GM12801 (cell line): ENCODE results near the gene CCDC14.

Experiments used
- TF ChIP-seq, protein P1 (sequence below): IDR thresholded peaks from one replicate; pipeline ENCODE4 v1.5.1; 2011; ENCODE audit warnings: control low read depth; ENCODE audit not compliant: insufficient read length; ENCODE audit errors: extremely low read depth

The CCDC14 gene

DNA sequence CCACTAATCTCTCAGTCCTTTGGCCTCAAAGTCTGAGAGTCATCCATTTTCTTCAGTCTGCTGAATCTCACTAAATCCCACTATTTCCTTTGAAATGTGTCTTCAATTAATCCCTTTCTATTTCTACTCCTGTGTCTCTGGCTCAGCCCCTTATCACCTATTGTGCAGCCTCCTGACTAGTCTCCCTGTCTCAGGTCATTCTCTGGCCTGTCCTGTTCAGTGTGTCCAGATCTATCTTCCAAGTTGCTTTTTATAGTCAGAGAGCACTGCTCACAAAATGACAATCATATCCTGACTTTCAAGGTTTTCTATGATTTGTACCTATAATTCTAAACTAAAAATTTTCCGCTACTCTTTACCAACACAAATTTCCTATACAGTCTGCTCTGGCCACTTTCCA, 23.3 kb upstream of the CCDC14 start:
- TF ChIP-seq, protein P1, sequence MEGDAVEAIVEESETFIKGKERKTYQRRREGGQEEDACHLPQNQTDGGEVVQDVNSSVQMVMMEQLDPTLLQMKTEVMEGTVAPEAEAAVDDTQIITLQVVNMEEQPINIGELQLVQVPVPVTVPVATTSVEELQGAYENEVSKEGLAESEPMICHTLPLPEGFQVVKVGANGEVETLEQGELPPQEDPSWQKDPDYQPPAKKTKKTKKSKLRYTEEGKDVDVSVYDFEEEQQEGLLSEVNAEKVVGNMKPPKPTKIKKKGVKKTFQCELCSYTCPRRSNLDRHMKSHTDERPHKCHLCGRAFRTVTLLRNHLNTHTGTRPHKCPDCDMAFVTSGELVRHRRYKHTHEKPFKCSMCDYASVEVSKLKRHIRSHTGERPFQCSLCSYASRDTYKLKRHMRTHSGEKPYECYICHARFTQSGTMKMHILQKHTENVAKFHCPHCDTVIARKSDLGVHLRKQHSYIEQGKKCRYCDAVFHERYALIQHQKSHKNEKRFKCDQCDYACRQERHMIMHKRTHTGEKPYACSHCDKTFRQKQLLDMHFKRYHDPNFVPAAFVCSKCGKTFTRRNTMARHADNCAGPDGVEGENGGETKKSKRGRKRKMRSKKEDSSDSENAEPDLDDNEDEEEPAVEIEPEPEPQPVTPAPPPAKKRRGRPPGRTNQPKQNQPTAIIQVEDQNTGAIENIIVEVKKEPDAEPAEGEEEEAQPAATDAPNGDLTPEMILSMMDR, result no peak

GRCh38 chr3:123980539-123980938, 19.5 kb upstream of the CCDC14 start:
- TF ChIP-seq, protein P1, result no peak

DNA sequence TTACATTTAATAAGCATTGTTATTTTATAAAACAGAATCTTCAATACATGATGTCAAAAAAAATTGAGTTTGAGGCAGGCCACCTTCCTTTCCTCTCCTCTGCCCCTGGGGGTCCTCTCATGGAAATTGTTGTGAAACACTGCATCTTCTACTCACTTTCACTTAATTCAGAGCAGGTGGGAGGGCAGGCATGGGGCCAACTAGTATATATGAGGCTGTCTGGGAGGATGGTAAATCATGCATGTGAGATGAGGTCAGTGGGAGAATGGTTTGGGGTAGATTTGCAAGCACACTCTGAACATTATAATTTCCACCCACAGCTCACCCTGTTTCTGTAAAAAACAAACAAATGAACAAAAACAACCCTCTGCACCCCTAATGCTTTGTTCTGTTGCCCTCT, 10.4 kb upstream of the CCDC14 start:
- TF ChIP-seq, protein P1, result no peak

GRCh38 chr3:123961508-123961856, 453 bp upstream of the CCDC14 start:
- TF ChIP-seq, protein P1, result no peak

DNA sequence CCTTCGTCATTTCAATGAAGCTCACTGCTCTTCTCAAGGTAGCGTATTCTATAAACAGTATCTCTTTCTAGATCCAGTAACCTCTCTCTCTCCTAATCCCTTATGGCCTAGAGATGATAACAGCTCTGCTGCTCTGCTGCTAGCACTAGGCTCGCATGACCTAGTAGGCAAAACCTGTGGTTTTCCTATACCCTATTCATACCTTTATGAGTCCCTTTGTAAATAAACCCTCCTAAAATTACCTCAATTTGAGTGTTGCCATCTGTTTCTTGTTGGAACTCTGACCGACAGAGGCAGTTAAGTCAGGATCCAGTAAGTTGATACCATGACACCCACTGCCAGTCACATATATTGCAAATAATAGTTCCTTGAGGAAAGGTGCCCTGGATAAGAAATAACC, 7.3 kb downstream of the CCDC14 start:
- TF ChIP-seq, protein P1, result no peak

DNA sequence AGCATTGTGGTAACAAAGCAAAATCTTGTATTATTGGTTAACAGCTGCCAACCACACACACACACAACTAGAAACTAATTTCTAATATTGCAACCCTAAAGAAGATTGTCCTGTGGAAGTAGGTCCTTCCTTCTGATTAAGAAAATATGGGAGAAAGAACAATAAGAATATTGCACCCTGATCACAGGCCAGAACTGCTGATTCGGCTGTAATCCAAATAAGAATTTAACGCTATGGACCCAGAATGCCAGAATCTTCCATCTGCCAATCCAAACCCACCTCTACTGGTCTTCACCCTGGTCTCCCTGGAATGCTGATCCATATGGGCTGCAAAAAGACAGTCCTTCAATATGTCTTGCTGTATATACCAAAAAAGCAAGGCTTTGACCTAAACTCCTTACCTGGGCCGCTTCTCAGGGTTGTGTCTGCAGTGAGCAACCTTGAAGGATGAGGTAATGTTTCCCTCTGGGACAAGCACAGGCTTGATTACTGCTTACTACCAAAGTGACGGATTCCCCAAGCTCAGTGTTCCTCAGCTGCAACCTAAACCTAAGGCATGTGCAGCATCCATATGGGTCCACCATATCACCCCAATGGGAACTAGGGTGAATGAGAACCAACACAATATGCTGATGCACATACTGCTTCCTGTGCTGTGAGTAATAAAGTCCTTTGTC, 8.0 kb downstream of the CCDC14 start:
- TF ChIP-seq, protein P1, result no peak

- TF ChIP-seq, protein P1, result no peak
Measured at GRCh38 chr3:123951522-123952447, 9.2 kb downstream of the CCDC14 start.
